GM18519 (cell line): Measurements from ENCODE around the gene CFAP97D2.
"Not testable (repeated sequence)": the region's sequence is repeated elsewhere in the genome, so short reads cannot be mapped to it uniquely, and the experiment has no call there.

Experiments
- ATAC-seq: cut with Tn5 transposase; IDR thresholded peaks from one replicate; pipeline ENCODE4 v1.9.1; 2021; ENCODE audit warnings: mild to moderate bottlenecking, moderate library complexity; ENCODE audit not compliant: unreplicated experiment, low FRiP score

Gene CFAP97D2

GRCh38 chr13:114179087-114179658, at the start of gene CFAP97D2:
Gene CFAP97D2 (plus strand): TSS chr13:114179257. CDS start chr13:114179331, 74 bp downstream.
- ATAC-seq = no peak

DNA sequence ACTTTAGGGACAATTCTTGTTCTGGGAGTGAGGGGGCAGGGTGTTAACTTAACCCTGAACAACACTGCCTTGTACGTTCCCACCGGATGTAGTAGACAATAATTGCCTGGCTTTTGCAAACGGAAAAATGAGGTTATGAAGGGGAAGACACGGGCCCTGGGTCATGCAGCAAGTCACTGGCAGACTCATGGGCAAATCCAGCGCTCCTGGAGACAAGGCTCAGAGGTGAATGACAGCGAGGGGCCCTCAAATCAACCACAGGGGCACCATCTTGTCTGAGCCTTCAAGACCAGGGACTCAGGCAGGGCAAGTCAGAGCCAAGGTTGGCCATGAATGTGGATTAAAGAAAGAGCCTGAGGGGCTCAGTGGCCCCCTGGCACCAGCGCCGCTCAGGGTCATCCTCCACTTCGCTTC, 49.4 kb upstream of the CFAP97D2 start:
- no peak for ATAC-seq

- no peak for ATAC-seq
Observed at GRCh38 chr13:114130131-114130836, 48.8 kb upstream of the CFAP97D2 start.

GRCh38 chr13:114130837-114131582, 48.0 kb upstream of the CFAP97D2 start:
- ATAC-seq = no peak

GRCh38 chr13:114131583-114132418, 47.3 kb upstream of the CFAP97D2 start:
- ATAC-seq = no peak

GRCh38 chr13:114132419-114133121, 46.5 kb upstream of the CFAP97D2 start, which contains the start of gene RASA3:
Gene RASA3 (minus strand): TSS chr13:114132623. CDS start chr13:114132489, 134 bp downstream.
- peak; percentile 41 for ATAC-seq

DNA sequence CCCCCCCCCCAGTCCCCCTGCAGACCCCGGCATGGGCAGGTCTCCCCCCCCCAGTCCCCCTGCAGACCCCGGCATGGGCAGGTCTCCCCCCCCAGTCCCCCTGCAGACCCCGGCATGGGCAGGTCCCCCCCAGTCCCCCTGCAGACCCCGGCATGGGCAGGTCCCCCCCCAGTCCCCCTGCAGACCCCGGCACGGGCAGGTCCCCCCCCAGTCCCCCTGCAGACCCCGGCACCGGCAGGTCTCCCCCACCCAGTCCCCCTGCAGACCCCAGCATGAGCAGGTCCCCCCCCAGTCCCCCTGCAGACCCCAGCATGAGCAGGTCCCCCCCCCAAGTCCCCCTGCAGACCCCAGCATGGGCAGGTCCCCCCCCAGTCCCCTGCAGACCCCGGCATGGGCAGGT, 45.9 kb upstream of the CFAP97D2 start:
- ATAC-seq = not testable (repeated sequence)

DNA sequence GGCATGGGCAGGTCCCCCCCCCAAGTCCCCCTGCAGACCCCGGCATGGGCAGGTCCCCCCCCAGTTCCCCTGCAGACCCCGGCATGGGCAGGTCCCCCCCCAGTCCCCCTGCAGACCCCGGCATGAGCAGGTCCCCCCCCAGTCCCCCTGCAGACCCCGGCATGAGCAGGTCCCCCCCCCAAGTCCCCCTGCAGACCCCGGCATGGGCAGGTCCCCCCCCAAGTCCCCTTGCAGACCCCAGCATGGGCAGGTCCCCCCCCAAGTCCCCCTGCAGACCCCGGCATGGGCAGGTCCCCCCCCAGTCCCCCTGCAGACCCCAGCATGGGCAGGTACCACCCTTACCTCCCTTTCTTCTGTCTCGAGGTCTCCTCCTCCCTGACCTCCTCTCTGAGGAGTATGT, 45.5 kb upstream of the CFAP97D2 start:
- ATAC-seq = not testable (repeated sequence)

DNA sequence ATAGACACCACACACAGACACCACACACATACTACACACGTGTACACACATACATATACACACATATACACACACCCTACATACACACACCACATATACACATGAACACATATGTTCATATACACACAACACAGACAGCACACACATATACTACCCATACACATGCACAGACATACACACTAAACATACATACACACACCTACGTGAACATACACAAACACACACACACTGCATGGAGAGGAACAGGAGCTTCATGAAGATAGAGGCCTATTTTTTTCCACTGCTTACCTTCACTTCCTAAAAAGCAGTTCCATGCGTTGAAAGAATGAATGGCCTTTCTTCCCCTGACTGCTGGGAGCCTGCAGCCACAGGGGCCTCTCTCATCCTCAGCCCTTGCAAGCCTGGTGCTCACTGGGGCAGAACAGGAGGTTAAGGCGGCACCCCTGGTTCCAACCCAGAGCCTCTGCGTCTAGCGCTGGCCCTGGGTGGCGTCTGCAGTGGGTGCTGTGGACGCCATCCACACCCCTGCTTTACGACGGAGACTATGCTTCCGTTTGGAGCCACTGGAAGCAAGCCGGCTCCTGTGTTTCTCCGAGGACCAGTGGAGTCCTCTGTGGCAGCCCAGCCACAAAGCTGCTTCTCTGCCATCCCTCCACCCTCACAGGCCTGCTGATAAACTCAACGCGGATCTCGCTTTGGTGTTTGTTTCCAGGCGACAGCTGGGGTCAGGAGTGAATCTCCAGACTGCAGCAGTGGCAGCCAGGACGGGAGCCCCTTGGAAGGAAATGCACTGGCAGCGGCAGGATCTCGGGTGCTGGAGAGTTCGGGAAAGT, 44.7 kb upstream of the CFAP97D2 start:
- no peak for ATAC-seq

DNA sequence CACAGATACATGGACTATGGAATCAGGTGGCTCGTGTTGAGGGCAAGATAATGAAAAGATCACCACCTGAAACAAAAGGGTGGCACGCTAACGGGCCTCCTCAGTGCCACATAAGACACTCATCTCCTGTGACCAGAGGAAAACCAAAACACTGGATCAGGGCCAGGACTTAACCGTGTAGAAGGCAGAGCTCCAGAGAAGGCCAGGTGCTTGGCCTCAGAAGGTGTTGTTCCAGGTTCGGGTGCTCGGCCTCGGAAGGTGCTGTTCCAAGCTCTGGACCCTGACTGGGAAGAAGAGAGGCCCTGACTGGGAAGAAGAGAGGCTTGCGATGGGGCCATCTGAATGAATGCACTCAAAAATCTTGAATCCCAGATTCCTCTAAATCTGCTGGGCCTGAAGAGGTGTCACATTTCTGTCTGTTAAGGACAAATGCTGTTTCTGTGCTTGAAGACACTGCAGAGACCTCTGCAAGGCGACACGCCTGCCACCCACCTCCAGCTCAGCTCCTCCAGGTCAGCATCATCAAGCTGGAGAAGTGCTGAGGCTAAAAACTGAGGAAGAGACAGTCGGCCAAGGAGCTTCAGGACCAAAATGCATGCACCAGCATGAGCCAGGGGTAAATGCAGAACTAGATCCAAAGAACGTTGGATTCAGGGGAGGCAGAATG, 44.0 kb upstream of the CFAP97D2 start:
- no peak for ATAC-seq

DNA sequence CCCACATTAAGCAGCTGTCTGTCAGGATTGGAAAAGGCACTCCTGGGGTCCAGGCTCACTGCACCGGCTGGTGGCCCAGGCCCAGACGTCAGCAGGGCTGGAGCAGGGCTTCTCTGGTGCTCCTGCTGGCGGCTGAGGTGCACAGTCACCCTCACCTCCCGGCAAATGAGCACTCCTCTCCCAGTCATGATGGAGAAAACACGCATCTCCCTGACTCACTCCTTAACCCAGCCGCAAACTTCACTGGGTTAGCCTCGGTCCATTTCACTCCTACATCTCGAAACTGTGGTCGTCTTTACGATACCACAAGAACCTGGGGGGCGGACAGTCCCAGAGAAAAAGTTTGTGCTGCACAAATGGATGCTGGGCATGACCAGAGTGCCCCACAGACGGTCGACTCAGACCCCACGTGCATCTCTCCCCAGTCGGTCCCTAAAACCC, 43.3 kb upstream of the CFAP97D2 start:
- no peak for ATAC-seq

DNA sequence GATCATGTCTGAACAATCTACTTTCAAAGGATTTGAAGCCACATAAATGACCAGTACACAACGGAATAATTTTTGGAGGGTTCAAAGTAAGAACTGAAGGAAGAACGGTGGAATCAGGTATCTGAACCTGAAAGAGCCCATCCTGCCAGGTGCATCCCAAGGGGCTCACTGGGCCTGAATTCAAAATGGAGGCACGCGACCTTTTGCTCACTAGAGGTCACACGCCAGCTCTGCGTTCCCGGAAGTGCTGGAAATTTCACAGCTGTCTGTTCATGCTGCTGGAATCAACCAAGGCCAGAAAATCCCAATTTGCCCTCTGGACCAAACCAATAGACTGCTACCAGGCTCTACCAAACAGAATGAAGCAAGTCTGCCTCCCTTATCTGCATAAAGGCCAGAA, 42.5 kb upstream of the CFAP97D2 start:
- ATAC-seq = no peak

DNA sequence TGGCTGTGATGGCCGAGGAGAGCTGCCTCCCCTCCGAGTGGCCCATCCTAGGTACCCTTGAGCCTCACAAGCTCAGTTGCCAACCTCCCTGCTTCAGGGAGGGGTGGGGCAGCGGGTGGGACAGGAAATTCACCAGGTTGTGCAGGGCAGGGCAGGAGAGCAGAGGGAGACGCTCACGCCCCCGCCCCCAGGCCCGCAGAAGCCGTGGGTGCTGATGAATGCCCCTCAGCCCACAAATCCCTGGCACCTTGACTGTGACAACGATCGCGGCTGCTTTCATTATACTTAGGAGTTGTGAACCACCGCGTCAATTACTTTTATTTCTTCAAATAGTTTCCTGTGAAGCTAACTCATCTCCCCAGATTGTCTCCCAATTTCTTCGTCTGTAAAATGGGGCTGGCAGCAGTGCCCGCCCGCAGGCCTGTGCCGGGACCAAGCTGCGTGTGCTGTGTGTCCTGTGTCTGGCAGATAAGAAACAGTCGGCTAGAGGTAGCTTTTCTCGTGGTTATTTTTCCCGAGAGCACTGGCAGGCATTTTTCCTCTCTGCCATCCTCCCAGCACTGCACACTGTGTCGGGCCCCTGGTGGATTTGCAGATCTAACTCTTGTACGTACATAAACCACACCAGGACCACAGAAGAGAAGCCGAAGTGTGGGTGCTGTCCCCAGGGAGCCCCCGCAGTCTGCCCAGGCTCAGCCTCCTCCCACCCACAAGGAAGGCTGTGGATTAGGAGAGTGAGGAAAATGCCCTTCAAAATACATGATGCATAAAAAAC, 38.7 kb upstream of the CFAP97D2 start:
- ATAC-seq = no peak

DNA sequence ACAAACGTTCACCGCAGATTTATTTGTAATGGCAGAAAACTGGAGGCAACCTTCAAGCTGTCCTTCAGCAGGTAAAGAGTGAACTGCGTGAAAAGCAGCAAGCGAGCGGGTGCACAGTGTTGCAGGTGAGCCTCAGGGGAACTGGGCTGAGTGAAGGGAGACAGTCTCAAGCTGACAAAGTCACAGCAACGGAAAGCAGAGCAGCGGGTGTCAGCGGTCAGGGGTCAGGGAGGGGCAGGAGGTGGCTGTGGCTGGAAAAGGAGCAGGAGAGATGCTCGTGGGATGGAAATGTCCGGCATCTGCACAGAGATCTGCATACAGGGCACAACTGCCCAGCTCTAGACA, 38.2 kb upstream of the CFAP97D2 start:
- no peak for ATAC-seq

DNA sequence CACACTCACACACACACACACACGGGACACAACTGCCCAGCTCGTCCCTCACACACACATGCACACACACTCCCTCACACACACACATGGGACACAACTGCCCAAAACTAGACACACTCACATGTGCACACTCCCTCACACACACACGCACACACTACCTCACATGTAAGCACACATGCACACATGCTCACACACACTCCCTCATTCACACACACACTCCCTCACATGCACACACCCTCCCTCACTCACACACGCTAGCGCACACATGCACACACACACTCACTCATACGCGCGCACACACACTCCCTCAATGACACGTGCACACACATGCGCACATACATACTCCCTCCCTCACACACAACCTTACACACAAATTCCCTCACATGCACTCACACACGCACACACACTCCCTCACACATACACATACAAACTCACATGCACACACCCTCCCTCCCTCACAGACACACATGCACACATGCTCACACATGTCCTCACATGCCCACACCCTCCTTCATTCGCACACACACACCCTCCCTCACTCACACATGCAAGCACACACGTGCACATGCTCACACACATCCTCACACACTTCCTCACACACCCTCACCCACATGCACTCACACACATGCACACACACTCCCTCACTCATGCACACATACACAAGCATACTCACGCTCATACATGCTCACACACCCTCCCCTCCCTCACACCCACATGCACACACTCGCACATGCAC, 37.6 kb upstream of the CFAP97D2 start:
- ATAC-seq = no peak

DNA sequence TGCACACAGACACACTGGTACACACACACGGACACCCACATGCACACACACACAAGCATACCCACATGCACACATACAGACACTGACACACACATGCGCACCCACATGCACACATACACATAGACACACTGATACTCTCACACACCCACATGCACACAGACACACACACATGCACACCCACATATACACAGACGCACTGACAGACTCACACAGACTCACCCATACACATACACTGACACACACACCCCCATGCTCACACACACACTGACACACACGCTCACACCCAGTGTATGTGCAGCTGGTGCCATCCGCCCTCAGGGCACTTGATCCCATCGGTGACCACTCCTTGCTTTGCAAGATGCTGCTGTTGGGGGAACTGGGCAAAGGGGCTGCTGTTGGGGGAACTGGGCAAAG, 36.9 kb upstream of the CFAP97D2 start:
- no peak for ATAC-seq
